GM19043 (cell line): ENCODE measurements around the gene IL19.

ENCODE experiments used
- ATAC-seq: cut with Tn5 transposase; IDR thresholded peaks from one replicate; pipeline ENCODE4 v1.9.1; 2021; ENCODE audit warnings: low read depth; ENCODE audit not compliant: unreplicated experiment

Gene IL19

GRCh38 chr1:206885341-206886060, 114.9 kb downstream of the IL19 start:
- no peak for ATAC-seq

DNA sequence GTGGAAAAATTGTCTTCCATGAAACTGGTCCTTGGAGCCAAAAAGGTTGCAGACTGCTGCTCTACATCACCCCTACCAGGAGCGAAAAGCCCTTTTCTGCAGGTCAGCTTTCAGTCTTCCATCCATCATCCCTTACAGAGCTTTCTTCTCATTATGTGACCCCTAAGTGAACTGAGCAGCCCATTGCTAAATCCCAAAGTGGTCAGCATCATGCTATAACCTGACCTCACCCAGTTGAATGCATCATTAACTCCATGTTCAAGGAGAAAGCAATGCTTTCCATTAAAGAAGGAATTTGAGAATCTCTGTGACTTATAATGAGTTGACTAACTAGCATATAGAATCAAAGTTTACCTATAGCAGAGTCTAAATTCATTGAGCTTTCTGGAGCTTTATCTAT, 116.3 kb downstream of the IL19 start:
- ATAC-seq = no peak

GRCh38 chr1:206887701-206888100, 117.1 kb downstream of the IL19 start:
- no peak for ATAC-seq

DNA sequence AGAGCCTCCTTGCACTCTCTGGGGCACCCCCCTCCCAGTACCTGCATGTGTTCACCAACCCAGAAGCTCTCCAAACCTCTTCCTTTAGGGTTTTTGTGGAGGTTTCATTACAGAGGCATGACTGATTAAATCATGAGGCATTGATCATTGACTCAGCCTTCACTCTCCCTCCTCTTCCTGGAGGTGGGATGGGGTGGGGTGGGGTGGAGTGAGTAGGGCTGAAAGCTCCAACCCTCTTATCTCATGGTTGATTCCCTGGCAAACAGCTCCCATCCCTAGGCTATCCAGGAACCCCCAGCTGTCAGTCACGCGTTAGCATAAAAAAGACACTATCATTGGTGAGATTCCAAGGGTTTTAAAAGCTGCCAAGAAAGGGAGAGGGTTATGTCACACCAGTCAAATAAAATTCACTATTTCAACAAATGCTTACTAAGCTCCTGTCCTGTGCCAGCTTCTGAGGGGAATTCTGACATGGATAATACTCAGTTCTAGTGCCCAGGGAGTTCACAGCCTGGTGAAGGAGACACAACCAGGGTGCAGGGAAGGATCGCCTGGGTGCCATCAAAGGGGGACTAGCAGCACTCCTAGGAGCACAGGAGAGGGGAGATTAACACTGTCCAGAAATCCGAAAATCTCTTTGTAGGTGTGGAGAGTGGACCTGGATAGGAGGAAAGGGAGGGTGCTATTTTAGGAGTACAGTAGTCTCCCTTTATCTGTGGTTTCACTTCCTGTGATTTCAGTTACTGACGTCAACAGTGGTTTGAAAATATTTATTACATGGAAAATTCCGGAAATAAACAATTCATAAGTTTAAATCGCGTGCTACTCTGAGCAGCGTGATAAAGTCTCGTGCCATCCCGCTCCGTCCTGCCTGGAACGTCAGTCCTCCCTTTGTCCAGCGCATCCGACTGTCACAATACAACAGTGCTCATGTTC, 119.8 kb downstream of the IL19 start:
- ATAC-seq = no peak

DNA sequence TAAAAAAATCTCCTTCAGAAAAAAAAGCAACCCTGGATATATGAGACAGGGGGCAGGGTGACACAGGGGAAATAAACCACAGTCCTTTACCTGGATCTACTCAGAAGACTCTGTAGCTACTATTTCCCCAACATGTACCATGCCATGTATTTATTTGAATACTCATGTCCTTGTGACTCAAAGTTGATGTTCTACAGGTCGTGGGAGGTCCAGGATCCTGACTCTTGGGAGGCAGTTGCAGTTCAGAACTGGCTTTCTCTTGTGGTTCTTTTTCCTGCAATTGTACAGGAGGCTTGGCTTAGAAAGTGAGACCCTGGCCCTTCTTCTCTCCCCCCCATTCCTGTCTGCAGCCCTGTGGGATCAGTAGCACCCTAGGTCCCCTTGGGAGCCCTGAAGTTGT, 120.8 kb downstream of the IL19 start:
- no peak for ATAC-seq
